Tibial artery (tissue), 4 donors: ENCODE results near the gene M1AP.

Experiments used
- DNase-seq, 2 donors: peaks; one replicate each; pipeline ENCODE4 v3.0.0-alpha.2; 2019
- H3K27ac ChIP-seq, 2 donors: fragments of 200-600 bp; sonication (generic) in 1 of 2; 1 replicate in 1 of 2; 2 replicates in 1 of 2; pipeline ENCODE4 v1.5.1; 2018 to 2019; ENCODE audit warnings: mild to moderate bottlenecking in 1 of 2
- H3K27me3 ChIP-seq, 2 donors: fragments of 200-600 bp; sonication (generic) in 1 of 2; one replicate each; pipeline versions ENCODE4 v1.5.1 to v1.6.0; 2016 to 2019
- H3K36me3 ChIP-seq, 3 donors: fragments of 200-600 bp; sonication (generic) in 2 of 3; one replicate each; pipeline ENCODE4 v1.5.1; 2016 to 2019; ENCODE audit warnings: mild to moderate bottlenecking in 2 of 3
- H3K4me1 ChIP-seq, 4 donors: fragments of 200-600 bp; sonication (generic) in 2 of 4; 1 replicate in 3 of 4; 2 replicates in 1 of 4; pipeline ENCODE4 v1.5.1; 2016 to 2019
- H3K4me3 ChIP-seq, 2 donors: fragments of 200-600 bp; sonication (generic) in 1 of 2; 1 replicate in 1 of 2; 2 replicates in 1 of 2; pipeline ENCODE4 v1.5.1; 2018 to 2019; ENCODE audit warnings: mild to moderate bottlenecking in 2 of 2
- H3K9me3 ChIP-seq, 3 donors: fragments of 200-600 bp; sonication (generic) in 1 of 3; one replicate each; pipeline ENCODE4 v1.5.1; 2016 to 2019
- intact Hi-C: fragments of 100-400 bp; cut with DNase I; formaldehyde crosslinking; loops from one replicate; pipeline ENCODE4 v1.15.0; 2023; ENCODE audit warnings: low total_unique reads
- TF ChIP-seq, protein P1 (sequence below), 2 experiments: fragments of 200-600 bp in 1 of 2; fragments of 450-650 bp in 1 of 2; IDR thresholded peaks; one replicate each; pipeline ENCODE4 v1.5.1; 2017 to 2019; ENCODE audit warnings: antibody characterized with exemption in 2 of 2, mild to moderate bottlenecking in 1 of 2, moderate library complexity in 1 of 2

Gene M1AP

DNA sequence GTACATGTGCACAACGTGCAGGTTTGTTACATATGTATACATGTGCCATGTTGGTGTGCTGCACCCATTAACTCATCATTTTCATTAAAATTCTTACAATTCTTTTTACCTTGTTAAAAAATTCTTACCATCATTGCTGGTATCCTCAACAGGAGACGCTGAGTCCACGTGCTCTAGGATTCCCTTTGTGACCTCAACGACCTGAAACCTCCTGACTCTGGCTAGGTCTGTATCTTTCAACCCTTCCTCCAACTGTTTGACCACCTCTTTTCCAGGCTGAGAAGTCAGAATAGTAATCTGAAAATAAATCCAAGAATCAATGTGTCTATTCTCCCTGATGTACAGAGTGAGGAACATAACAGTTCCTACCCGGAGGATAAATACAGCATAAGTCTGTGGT, 41.2 kb downstream of the M1AP start:
- H3K4me1 ChIP-seq = no peaks in the 10 kb centered on the region
- intact Hi-C loops = no loop called here
- no peaks in the 10 kb centered on the region for H3K36me3 ChIP-seq
- DNase-seq = no peak
- no peak overlapping the region for H3K27ac ChIP-seq
- no peak overlapping the region for H3K4me3 ChIP-seq
- TF ChIP-seq, protein P1, sequence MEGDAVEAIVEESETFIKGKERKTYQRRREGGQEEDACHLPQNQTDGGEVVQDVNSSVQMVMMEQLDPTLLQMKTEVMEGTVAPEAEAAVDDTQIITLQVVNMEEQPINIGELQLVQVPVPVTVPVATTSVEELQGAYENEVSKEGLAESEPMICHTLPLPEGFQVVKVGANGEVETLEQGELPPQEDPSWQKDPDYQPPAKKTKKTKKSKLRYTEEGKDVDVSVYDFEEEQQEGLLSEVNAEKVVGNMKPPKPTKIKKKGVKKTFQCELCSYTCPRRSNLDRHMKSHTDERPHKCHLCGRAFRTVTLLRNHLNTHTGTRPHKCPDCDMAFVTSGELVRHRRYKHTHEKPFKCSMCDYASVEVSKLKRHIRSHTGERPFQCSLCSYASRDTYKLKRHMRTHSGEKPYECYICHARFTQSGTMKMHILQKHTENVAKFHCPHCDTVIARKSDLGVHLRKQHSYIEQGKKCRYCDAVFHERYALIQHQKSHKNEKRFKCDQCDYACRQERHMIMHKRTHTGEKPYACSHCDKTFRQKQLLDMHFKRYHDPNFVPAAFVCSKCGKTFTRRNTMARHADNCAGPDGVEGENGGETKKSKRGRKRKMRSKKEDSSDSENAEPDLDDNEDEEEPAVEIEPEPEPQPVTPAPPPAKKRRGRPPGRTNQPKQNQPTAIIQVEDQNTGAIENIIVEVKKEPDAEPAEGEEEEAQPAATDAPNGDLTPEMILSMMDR (IDR thresholded peaks at IDR 0.05) = no peak
- peaks cover 0 to 9% of the 10 kb centered on the region in 2 donors for H3K27me3 ChIP-seq
- H3K9me3 ChIP-seq = peaks cover 0 to 8% (median 0%) of the 10 kb centered on the region in 3 donors

DNA sequence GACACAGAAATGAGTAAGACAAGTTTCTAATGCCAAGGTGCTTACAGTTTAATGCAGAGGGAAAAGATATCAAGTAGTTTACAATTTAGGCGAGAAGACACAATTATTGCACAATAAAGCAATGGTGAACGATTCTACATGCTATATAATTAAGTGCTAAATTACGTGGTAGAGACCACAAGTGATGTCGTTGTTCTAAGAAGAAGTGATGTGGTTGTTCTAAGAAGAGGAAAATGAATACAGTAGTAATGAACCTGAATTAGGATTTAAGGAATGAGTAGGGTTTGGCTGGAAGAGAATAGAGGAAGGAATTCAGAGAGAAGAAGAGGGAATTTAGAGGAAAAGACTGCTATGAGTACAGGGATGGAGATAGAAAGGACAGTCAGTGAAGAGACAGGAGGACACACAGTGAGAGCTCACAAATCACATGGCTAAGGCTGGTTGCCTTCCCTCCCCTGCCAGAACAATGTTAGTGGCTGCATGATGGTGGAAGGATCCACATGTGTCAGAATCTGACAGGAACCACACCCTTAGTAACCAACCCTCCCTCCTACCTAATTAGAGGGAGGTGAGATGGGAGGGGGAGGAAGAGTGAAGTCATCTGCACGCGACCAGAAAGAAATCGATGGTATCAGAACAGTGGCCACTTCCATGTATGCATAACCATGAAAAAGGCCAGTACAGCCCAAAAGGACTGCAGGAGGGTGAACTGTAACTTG, 44.7 kb downstream of the M1AP start:
- H3K4me1 ChIP-seq = no peaks in the 10 kb centered on the region
- TF ChIP-seq, protein P1 (IDR thresholded peaks at IDR 0.05) = no peak
- H3K27ac ChIP-seq = no peak overlapping the region
- intact Hi-C loops = no loop called here
- peaks cover 0 to 20% of the 10 kb centered on the region in 2 donors for H3K27me3 ChIP-seq
- no peaks in the 10 kb centered on the region for H3K36me3 ChIP-seq
- peaks cover 0 to 6% (median 0%) of the 10 kb centered on the region in 3 donors for H3K9me3 ChIP-seq
- H3K4me3 ChIP-seq = no peak overlapping the region
- DNase-seq = no peak

DNA sequence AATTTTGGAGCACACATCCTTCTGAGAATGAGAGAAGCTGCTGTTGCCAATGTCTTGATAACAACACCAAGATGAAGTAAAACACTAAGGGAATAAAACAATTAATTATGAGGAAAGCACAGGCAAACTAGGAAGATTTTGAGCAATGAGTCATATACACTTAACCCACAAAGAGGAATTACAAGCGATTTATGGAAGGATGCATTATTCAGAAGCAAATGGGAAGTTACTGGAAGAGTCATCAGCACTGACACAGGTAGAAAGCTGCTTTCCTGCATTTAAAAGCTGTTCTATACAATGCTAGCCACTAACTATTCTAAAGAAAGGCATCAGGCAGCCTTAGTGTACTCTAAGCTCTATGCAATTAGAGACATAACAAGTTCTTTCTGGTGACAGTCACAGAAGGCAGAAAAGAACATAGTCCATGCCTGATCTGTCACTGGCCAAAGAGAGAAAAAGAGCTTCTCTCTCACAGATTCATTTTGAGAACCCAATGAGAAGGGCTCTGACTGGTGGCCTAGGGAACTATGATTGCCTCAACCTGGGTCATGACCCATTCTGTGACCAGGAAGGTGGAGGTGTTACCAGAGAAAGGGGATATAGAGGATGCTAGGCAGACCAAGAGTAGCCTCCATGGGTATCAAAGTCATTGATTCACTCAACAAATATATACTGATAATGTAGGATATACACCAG, 45.4 kb downstream of the M1AP start:
- TF ChIP-seq, protein P1 (IDR thresholded peaks at IDR 0.05) = no peak
- no peak for DNase-seq
- H3K27me3 ChIP-seq = peaks cover 0 to 20% of the 10 kb centered on the region in 2 donors
- no peaks in the 10 kb centered on the region for H3K9me3 ChIP-seq
- H3K4me1 ChIP-seq = no peaks in the 10 kb centered on the region
- intact Hi-C loops = no loop called here
- H3K27ac ChIP-seq = no peak overlapping the region
- H3K36me3 ChIP-seq = no peaks in the 10 kb centered on the region
- no peak overlapping the region for H3K4me3 ChIP-seq

DNA sequence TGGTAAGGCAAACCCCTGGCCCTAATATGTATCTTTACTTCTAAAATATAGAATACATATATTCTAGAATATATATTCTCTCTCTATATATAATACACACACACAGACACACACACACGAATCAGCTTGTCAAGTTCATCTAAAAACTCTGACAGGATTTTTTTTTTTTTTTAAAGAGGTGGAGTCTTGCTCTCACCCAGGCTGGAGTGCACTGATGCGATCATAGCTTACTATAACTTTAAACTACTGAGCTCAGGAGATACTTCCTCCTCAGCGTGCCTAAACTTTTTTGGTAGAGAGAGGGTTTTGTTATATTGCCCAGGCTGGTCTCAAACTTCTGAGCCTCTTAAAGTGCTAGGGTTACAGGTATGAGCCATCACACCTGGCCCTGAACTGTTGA, 48.5 kb downstream of the M1AP start:
- Histone ChIP-seq H3K4me1 (no peaks in the 10 kb centered on the region), H3K9me3 (no peaks in the 10 kb centered on the region), H3K36me3 (no peaks in the 10 kb centered on the region), H3K4me3 (no peak overlapping the region), H3K27ac (no peak overlapping the region), H3K27me3 (peaks cover 0 to 31% of the 10 kb centered on the region in 2 donors)
- DNase-seq = no peak
- intact Hi-C loops = no loop called here
- TF ChIP-seq, protein P1 (IDR thresholded peaks at IDR 0.05) = no peak

DNA sequence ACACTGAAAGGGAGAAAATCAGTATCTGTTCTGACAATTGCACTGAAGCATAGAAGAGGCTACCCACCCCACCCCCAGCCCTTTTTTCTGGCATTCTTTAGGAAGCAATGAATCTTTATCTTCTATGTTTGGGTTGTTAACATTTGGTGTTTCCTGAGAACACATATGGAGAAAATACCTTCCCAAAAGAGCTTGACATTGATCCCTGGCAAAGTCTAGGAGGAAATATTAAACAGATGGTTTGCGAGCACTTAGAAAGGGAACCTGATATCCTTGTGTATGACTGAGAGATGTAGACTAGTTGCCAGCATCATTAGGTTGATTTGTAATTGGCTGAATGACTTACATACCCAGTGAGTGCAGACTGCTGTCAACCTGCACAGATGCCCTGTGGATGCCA, 50.7 kb downstream of the M1AP start:
- no peaks in the 10 kb centered on the region for H3K9me3 ChIP-seq
- peaks cover 3 to 44% of the 10 kb centered on the region in 2 donors for H3K27me3 ChIP-seq
- TF ChIP-seq, protein P1 (IDR thresholded peaks at IDR 0.05) = no peak
- no peaks in the 10 kb centered on the region for H3K4me1 ChIP-seq
- no peak overlapping the region for H3K27ac ChIP-seq
- DNase-seq = no peak
- no peaks in the 10 kb centered on the region for H3K36me3 ChIP-seq
- intact Hi-C loops = no loop called here
- H3K4me3 ChIP-seq = no peak overlapping the region
